ENCODE measurements around the gene MAP3K2. TPM values are rescaled to one million over a fixed set of nuclear protein-coding genes. Genes with fewer than 3 reads are reported as not detected.

Gene MAP3K2
- total RNA-seq, 2 experiments from 2014 or later = 33.4 to 34.9 TPM

- peaks cover 38% of the 10 kb centered on the region for H3K36me3 Mint-ChIP-seq
- H3K27ac Mint-ChIP-seq = no peak overlapping the region
Measured at GRCh38 chr2:127259355-127259754, 128.4 kb downstream of the MAP3K2 start.

GRCh38 chr2:127256866-127257265 is 130.9 kb downstream of the MAP3K2 start:
- H3K4me3 Mint-ChIP-seq = no peak overlapping the region
- CTCF ChIA-PET = interaction anchor here (1.5 kb wide), 1 partner anchor 60 kb away, joined by 4 read pairs; no protein-coding TSS in a partner anchor
- no peak for DNase-seq
- no peak overlapping the region for H3K27ac Mint-ChIP-seq
- no peaks in the 10 kb centered on the region for H3K9me3 Mint-ChIP-seq
- intact Hi-C loops (cut with micrococcal nuclease) = no loop called here
- no peaks in the 10 kb centered on the region for H3K4me1 Mint-ChIP-seq (ENCODE audit: low read depth)
- no peaks in the 10 kb centered on the region for H3K27me3 Mint-ChIP-seq
- peaks cover 34% of the 10 kb centered on the region for H3K36me3 Mint-ChIP-seq
- POLR2A ChIA-PET = no interaction called here

More at GRCh38 chr2:127259355-127259754, 128.4 kb downstream of the MAP3K2 start:
- ChIA-PET CTCF (no interaction called here), POLR2A (no interaction called here)
- DNase-seq = no peak
- H3K4me3 Mint-ChIP-seq = no peak overlapping the region
- H3K27me3 Mint-ChIP-seq = no peaks in the 10 kb centered on the region
- intact Hi-C loops (cut with micrococcal nuclease) = no loop called here
- no peaks in the 10 kb centered on the region for H3K4me1 Mint-ChIP-seq (ENCODE audit: low read depth)
- H3K9me3 Mint-ChIP-seq = no peaks in the 10 kb centered on the region

- H3K27ac Mint-ChIP-seq = no peak overlapping the region
- H3K4me1 Mint-ChIP-seq (ENCODE audit: low read depth) = no peaks in the 10 kb centered on the region
- H3K27me3 Mint-ChIP-seq = no peaks in the 10 kb centered on the region
- no peaks in the 10 kb centered on the region for H3K9me3 Mint-ChIP-seq
- no peak for DNase-seq
- ChIA-PET CTCF (interaction anchor here (1.5 kb wide), 1 partner anchor 59 kb away, joined by 4 read pairs; no protein-coding TSS in a partner anchor), POLR2A (no interaction called here)
- intact Hi-C loops (cut with micrococcal nuclease) = no loop called here
- no peak overlapping the region for H3K4me3 Mint-ChIP-seq
- peaks cover 36% of the 10 kb centered on the region for H3K36me3 Mint-ChIP-seq
Measured at GRCh38 chr2:127256381-127256780, 131.4 kb downstream of the MAP3K2 start.

GRCh38 chr2:127255721-127256120 is 132.1 kb downstream of the MAP3K2 start:
- ChIA-PET CTCF (interaction anchor here (1.5 kb wide), 1 partner anchor 58 kb away, joined by 4 read pairs; no protein-coding TSS in a partner anchor), POLR2A (no interaction called here)
- Mint-ChIP-seq H3K4me1 (ENCODE audit: low read depth) (no peaks in the 10 kb centered on the region), H3K27ac (no peak overlapping the region), H3K36me3 (peaks cover 34% of the 10 kb centered on the region), H3K9me3 (no peaks in the 10 kb centered on the region), H3K27me3 (no peaks in the 10 kb centered on the region), H3K4me3 (no peak overlapping the region)
- intact Hi-C loops (cut with micrococcal nuclease) = no loop called here
- no peak for DNase-seq

- ChIA-PET CTCF (no interaction called here), POLR2A (no interaction called here)
- no peaks in the 10 kb centered on the region for H3K27me3 Mint-ChIP-seq
- no peaks in the 10 kb centered on the region for H3K9me3 Mint-ChIP-seq
- intact Hi-C loops (cut with micrococcal nuclease) = no loop called here
- no peak overlapping the region for H3K4me3 Mint-ChIP-seq
- no peaks in the 10 kb centered on the region for H3K4me1 Mint-ChIP-seq (ENCODE audit: low read depth)
- H3K36me3 Mint-ChIP-seq = peaks cover 31% of the 10 kb centered on the region
- H3K27ac Mint-ChIP-seq = no peak overlapping the region
- no peak for DNase-seq
Measured at GRCh38 chr2:127255146-127255545, 132.6 kb downstream of the MAP3K2 start.

GRCh38 chr2:127254386-127254981 is 133.3 kb downstream of the MAP3K2 start:
- H3K27ac Mint-ChIP-seq = no peak overlapping the region
- intact Hi-C loops (cut with micrococcal nuclease) = no loop called here

More at GRCh38 chr2:127254386-127254981, 133.3 kb downstream of the MAP3K2 start:
- ChIA-PET CTCF (interaction anchor here (0.7 kb wide), 1 partner anchor 18 kb away, joined by 3 read pairs; no protein-coding TSS in a partner anchor), POLR2A (no interaction called here)
- Mint-ChIP-seq H3K27me3 (no peaks in the 10 kb centered on the region), H3K9me3 (no peaks in the 10 kb centered on the region), H3K4me3 (no peak overlapping the region), H3K4me1 (ENCODE audit: low read depth) (no peaks in the 10 kb centered on the region), H3K36me3 (peaks cover 26% of the 10 kb centered on the region)
- no peak for DNase-seq

Small RNA genes lying within 50 kb of the gene (microRNA-seq; reads per million reads assigned to microRNA genes)
- not detected for gene MIR4783 (ENCODE audit: borderline microRNAs expressed, borderline number of aligned reads, borderline replicate concordance)

Other genes with a start within 250 kb of the MAP3K2 start
- not detected for gene CYP27C1, start 167.7 kb downstream of the MAP3K2 start, total RNA-seq
- gene ERCC3, start 93.8 kb downstream of the MAP3K2 start, total RNA-seq = 10 to 100 TPM; 46.1 to 47.3 TPM
- gene PROC, start 30.5 kb upstream of the MAP3K2 start, total RNA-seq = not detected
- gene IWS1, start 138.5 kb upstream of the MAP3K2 start, total RNA-seq = 10 to 100 TPM; 57.0 to 57.1 TPM
- gene MYO7B, start 147.7 kb upstream of the MAP3K2 start, total RNA-seq = under 1 TPM; 0.14 to 0.58 TPM